Parathyroid adenoma (tissue), 2 donors: ENCODE data around the gene MYO9B.

Experiments
- H2AFZ ChIP-seq: fragments of 300-600 bp; sonication (generic); one replicate; pipeline ENCODE4 v1.7.0; 2017; ENCODE audit warnings: antibody characterized with exemption, mild to moderate bottlenecking
- H3K27ac ChIP-seq: fragments of 300-600 bp; sonication (generic); one replicate; pipeline ENCODE4 v1.7.0; 2017
- H3K27me3 ChIP-seq: fragments of 300-600 bp; sonication (generic); one replicate; pipeline ENCODE4 v1.7.0; 2017; ENCODE audit warnings: low read length; ENCODE audit not compliant: control insufficient read depth, insufficient read depth
- H3K36me3 ChIP-seq: fragments of 300-600 bp; sonication (generic); one replicate; pipeline ENCODE4 v1.7.0; 2017; ENCODE audit warnings: low read length; ENCODE audit not compliant: control insufficient read depth, insufficient read depth
- H3K4me1 ChIP-seq: fragments of 300-600 bp; sonication (generic); one replicate; pipeline ENCODE4 v1.7.0; 2017; ENCODE audit warnings: control low read depth
- H3K4me2 ChIP-seq: fragments of 300-600 bp; sonication (generic); one replicate; pipeline ENCODE4 v1.7.0; 2017; ENCODE audit warnings: low read length
- H3K4me3 ChIP-seq: fragments of 300-600 bp; sonication (generic); one replicate; pipeline ENCODE4 v1.7.0; 2017; ENCODE audit warnings: low read depth, low read length
- H3K79me2 ChIP-seq: fragments of 300-600 bp; sonication (generic); one replicate; pipeline ENCODE4 v1.7.0; 2017; ENCODE audit warnings: control low read depth
- H3K9ac ChIP-seq: fragments of 300-600 bp; sonication (generic); one replicate; pipeline ENCODE4 v1.7.0; 2017; ENCODE audit warnings: mild to moderate bottlenecking
- H3K9me3 ChIP-seq: fragments of 300-600 bp; sonication (generic); one replicate; pipeline ENCODE4 v1.7.0; 2017; ENCODE audit warnings: low read length; ENCODE audit not compliant: control insufficient read depth
- TF ChIP-seq, protein P1 (sequence below): fragments of 300-600 bp; sonication (generic); IDR thresholded peaks from one replicate; pipeline ENCODE4 v1.7.0; 2017; ENCODE audit warnings: antibody characterized with exemption, mild to moderate bottlenecking
- donor health status: primary hyperparathyroidism.

MYO9B gene

DNA sequence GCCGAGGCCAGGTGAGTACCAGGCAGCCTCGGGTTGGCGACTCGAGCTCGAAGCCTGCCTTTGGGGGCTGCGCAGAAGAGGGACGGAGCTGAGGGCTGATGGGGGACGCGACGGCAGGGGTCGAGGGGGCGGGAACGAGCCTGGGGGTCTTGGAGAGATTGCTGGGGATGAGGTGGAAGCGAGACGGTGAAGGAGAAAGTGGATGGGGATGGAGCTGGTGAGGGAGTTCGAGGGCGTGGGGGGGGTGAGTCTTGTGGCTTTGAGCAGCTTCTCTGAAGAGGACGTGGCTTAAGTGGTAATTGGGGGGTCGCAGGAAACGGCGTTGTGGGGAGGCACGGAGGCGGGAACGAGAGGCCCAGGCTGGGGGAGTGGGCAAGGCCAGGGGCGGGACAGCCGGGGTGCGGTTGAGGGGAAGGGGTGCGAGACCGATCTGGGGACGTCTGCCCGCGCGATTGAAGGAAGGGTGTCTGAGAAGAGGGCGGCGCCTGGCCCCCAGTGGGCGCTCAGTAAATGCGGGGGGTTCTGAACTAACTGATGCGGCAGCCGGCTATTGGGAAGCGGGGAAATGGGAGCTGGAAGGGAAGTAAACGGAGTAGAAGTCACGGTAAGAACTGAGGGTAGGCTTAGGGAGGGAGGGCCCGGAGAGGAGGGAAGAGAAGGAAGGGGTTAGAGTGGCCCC is 426 bp downstream of the MYO9B start:
- TF ChIP-seq, protein P1, sequence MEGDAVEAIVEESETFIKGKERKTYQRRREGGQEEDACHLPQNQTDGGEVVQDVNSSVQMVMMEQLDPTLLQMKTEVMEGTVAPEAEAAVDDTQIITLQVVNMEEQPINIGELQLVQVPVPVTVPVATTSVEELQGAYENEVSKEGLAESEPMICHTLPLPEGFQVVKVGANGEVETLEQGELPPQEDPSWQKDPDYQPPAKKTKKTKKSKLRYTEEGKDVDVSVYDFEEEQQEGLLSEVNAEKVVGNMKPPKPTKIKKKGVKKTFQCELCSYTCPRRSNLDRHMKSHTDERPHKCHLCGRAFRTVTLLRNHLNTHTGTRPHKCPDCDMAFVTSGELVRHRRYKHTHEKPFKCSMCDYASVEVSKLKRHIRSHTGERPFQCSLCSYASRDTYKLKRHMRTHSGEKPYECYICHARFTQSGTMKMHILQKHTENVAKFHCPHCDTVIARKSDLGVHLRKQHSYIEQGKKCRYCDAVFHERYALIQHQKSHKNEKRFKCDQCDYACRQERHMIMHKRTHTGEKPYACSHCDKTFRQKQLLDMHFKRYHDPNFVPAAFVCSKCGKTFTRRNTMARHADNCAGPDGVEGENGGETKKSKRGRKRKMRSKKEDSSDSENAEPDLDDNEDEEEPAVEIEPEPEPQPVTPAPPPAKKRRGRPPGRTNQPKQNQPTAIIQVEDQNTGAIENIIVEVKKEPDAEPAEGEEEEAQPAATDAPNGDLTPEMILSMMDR: no peak
- Histone ChIP-seq H3K9me3 (no peaks in the 10 kb centered on the region), H3K9ac (no peak overlapping the region), H3K79me2 (peaks cover 20% of the 10 kb centered on the region), H3K27me3 (no peaks in the 10 kb centered on the region), H2AFZ (peak overlapping the region; percentile 95), H3K36me3 (no peaks in the 10 kb centered on the region), H3K4me2 (peak overlapping the region; percentile 82), H3K4me3 (peak overlapping the region; percentile 73), H3K4me1 (peaks cover 3% of the 10 kb centered on the region), H3K27ac (peak overlapping the region; percentile 48)

DNA sequence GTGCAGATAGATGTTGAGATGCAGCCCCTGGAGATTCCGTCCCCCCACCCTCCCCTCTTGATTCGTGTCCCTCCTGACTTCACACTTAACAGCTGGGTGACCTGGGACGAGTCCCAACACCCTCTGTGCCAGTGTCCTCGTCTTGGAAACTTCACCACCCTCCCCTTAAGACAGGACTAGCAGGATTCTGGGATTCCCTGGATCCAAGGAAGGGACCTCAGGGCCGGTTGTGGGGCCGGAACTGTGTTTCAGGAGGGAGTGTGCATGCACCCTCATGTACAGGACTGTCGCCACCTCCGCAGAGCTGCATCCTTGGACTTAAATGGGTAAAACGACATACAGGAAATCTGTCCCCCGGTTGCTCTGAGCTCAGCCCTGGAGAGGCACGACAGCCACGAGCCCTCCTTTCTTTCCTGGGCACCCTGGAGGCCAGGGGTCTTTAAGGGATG is 990 bp downstream of the MYO9B start:
- no peak overlapping the region for H3K9ac ChIP-seq
- peak overlapping the region; percentile 95 for H2AFZ ChIP-seq
- TF ChIP-seq, protein P1: no peak
- no peaks in the 10 kb centered on the region for H3K36me3 ChIP-seq
- peak overlapping the region; percentile 73 for H3K4me3 ChIP-seq
- H3K9me3 ChIP-seq: no peaks in the 10 kb centered on the region
- H3K27ac ChIP-seq: peak overlapping the region; percentile 48
- peaks cover 3% of the 10 kb centered on the region for H3K4me1 ChIP-seq
- H3K4me2 ChIP-seq: peak overlapping the region; percentile 82
- H3K27me3 ChIP-seq: no peaks in the 10 kb centered on the region
- peaks cover 20% of the 10 kb centered on the region for H3K79me2 ChIP-seq

DNA sequence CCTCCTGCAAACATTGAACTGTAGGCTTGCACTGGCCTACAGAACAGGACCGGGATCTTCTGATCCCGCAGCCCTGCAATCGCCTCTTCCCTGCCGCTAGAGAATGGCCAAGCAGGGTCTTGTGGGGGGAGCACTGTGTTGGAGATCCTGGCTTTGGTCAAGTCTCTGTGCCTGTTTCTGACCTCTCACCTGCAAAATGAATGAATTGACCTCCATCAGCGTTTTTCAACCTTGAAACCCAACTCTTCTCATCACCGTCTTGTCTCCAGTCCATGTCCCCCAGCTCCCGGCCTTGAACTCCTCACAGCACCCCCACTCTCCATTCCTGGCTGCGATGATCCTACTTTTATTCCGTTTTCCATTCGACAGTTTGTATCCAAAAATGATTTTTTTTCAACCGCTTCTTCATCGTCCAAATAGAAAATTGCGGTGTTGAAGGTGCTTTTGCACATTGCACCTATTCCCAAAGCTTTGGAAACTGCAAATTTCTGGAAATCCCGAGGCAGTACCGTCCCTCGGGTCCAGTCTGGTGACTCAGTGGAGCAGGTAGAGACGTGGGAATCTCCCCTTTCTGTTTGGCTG is 2.0 kb downstream of the MYO9B start:
- Histone ChIP-seq H3K27me3 (no peaks in the 10 kb centered on the region), H2AFZ (no peak overlapping the region), H3K4me1 (peaks cover 3% of the 10 kb centered on the region), H3K4me3 (no peak overlapping the region), H3K4me2 (no peak overlapping the region), H3K9ac (no peak overlapping the region), H3K79me2 (peaks cover 24% of the 10 kb centered on the region), H3K9me3 (no peaks in the 10 kb centered on the region), H3K36me3 (no peaks in the 10 kb centered on the region), H3K27ac (no peak overlapping the region)
- TF ChIP-seq, protein P1: no peak

DNA sequence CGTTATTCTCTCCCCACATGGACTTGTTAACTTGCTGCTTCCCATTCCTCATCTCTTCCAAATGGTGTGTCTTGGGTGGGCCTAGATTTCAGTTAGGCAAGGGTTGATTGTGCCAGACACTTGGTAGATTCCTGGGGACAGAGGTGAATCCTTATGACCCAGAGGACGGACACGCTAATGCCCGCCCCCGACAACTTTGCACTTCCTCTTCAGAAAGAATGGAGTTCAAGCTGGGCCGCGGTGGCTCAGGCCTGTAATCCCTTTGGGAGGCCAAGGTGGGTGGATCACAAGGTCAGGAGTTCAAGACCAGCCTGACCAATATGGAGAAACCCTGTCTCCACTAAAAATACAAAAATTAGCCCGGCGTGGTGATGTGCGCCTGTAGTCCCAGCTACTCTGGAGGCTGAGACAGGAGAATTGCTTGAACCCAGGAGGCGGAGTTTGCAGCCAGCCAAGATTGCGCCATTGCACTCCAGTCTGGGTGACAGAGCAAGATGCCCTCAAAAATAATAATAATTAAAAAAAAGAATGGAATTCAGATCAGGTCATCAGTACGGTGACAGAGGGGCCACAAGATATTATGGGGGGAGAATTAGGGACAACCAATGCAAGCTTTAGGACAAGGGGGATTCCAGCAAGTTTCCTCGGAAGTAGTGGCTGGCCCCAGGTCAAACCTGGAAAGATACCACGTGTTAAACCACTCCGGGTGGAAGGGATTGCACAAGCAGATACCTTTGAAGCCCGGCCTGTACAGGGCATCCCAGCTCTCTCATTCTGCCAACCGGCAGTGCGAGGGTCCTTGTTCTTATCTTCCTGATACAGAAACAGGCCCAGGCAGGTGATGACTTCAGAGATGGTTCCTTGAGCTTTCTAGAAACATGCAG is 2.7 kb downstream of the MYO9B start:
- Histone ChIP-seq H3K4me1 (peaks cover 3% of the 10 kb centered on the region), H3K4me3 (no peak overlapping the region), H2AFZ (no peak overlapping the region), H3K27ac (no peak overlapping the region), H3K27me3 (no peaks in the 10 kb centered on the region), H3K36me3 (no peaks in the 10 kb centered on the region), H3K9me3 (no peaks in the 10 kb centered on the region), H3K4me2 (no peak overlapping the region), H3K9ac (no peak overlapping the region), H3K79me2 (peaks cover 28% of the 10 kb centered on the region)
- TF ChIP-seq, protein P1: no peak
